ENCODE results near the gene CCR4. TPM values are rescaled to one million over a fixed set of nuclear protein-coding genes. Genes with fewer than 3 reads are reported as not detected.

CCR4 gene
- total and polyA plus RNA-seq, 10 of the 15 experiments (the other 5 are each of a cell fraction or from before 2014, with no cell fraction given), result 0.41 to 12.4 (median 5.3) TPM

GRCh38 chr3:32947789-32948238 is 3.6 kb upstream of the CCR4 start (continued):
- TF ChIP-seq, protein P1, sequence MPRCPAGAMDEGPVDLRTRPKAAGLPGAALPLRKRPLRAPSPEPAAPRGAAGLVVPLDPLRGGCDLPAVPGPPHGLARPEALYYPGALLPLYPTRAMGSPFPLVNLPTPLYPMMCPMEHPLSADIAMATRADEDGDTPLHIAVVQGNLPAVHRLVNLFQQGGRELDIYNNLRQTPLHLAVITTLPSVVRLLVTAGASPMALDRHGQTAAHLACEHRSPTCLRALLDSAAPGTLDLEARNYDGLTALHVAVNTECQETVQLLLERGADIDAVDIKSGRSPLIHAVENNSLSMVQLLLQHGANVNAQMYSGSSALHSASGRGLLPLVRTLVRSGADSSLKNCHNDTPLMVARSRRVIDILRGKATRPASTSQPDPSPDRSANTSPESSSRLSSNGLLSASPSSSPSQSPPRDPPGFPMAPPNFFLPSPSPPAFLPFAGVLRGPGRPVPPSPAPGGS (IDR thresholded peaks at IDR 0.05; ENCODE audit: borderline replicate concordance, insufficient read depth, low read depth, low read length, poor library complexity, severe bottlenecking), result no peak
- TF ChIP-seq RUNX3 (IDR thresholded peaks at IDR 0.05; ENCODE audit: low read length) (peak; percentile 18; the same call in 1 of the 2 replicates), CHD2 (IDR thresholded peaks at IDR 0.05; ENCODE audit: borderline replicate concordance, low read depth, low read length) (no peak), SMAD1 (IDR thresholded peaks at IDR 0.05; ENCODE audit: low read depth, partially characterized antibody) (no peak), SMARCA5 (IDR thresholded peaks at IDR 0.05) (0 out of 2 replicates have a peak, but pooled peaks have one; percentile 31), NRF1 (conservative IDR thresholded peaks at IDR 0.05; ENCODE audit: low read depth, low read length) (no peak), HSF1 (IDR thresholded peaks at IDR 0.05; ENCODE audit: low read depth, low read length) (no peak), YY1 (IDR thresholded peaks at IDR 0.05; ENCODE audit: low read depth, low read length) (peak; percentile 48; the same call in 1 of the 2 replicates), HDAC2 (IDR thresholded peaks at IDR 0.05) (no peak), ZNF592 (IDR thresholded peaks at IDR 0.05) (no peak), BCLAF1 (IDR thresholded peaks at IDR 0.05) (no peak), HDAC6 (IDR thresholded peaks at IDR 0.05; ENCODE audit: unreplicated experiment) (no peak), KLF5 (IDR thresholded peaks at IDR 0.05; ENCODE audit: partially characterized antibody) (no peak)

All from GM12878 (cell line).